Suprapubic skin (tissue), 4 donors: ENCODE data around the gene PLGLB1.
"Not testable (repeated sequence)": the region's sequence is repeated elsewhere in the genome, so short reads cannot be mapped to it uniquely, and the experiment has no call there.

ENCODE experiments used
- CTCF ChIP-seq, 2 donors: fragments of 200-600 bp in 1 of 2; fragments of 450-650 bp in 1 of 2; sonication (generic) in 1 of 2; IDR thresholded peaks; one replicate each; pipeline ENCODE4 v1.5.1; 2016 to 2019; ENCODE audit warnings: antibody characterized with exemption in 2 of 2, mild to moderate bottlenecking in 1 of 2, moderate library complexity in 1 of 2
- EP300 ChIP-seq: sonication (generic); formaldehyde crosslinking; IDR thresholded peaks from one replicate; pipeline ENCODE4 v1.6.1; 2017; ENCODE audit warnings: antibody characterized with exemption
- POLR2A ChIP-seq, 2 donors: fragments of 450-650 bp; IDR thresholded peaks; one replicate each; pipeline ENCODE4 v1.6.1; 2017; ENCODE audit warnings: antibody characterized with exemption in 2 of 2, mild to moderate bottlenecking in 2 of 2, moderate library complexity in 2 of 2
- POLR2AphosphoS5 ChIP-seq, 3 donors: sonication (generic); formaldehyde crosslinking; IDR thresholded peaks; one replicate each; pipeline ENCODE4 v1.6.1; 2017; ENCODE audit warnings: antibody characterized with exemption in 3 of 3

- TF ChIP-seq POLR2A (IDR thresholded peaks at IDR 0.05); CTCF (IDR thresholded peaks at IDR 0.05); POLR2AphosphoS5 (IDR thresholded peaks at IDR 0.05); EP300: not testable (repeated sequence)
Observed at GRCh38 chr2:87054375-87054774, 32.7 kb upstream of the PLGLB1 start.
